ENCODE measurements around the gene TNFRSF6B. TPM values are rescaled to one million over a fixed set of nuclear protein-coding genes. Genes with fewer than 3 reads are reported as not detected.

TNFRSF6B gene
- total and polyA plus RNA-seq, 10 donors: 8.9 to 104 (median 31.0) TPM

DNA sequence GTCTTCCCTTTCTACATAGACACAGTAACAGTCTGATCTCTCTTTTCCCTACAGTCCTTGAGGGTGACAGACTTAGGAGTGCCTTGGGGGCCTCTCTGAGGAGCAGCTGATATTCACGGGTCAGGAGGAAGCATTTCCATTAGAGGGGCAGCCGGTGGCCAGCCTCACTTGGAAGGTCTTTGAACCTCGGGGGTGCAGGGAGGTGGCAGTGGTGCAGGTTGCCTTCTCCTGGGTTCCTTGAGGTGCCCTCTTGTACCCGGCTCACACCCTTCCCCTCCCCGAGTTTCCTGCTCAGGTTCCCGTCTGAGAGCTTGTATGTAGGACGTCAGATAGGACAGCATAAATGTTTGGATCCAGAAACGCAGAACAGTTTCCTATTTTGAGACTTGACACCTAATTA lies 35.8 kb upstream of the TNFRSF6B start:
- Histone ChIP-seq H3K4me1 (peaks cover 9 to 38% (median 27%) of the 10 kb centered on the region in 6 donors), H3K27me3 (replicated peaks in 1 of 7) (no peaks in the 10 kb centered on the region), H3K9me3 (no peaks in the 10 kb centered on the region), H3K36me3 (peaks cover 0 to 57% (median 33%) of the 10 kb centered on the region in 6 donors), H3K4me3 (no peak overlapping the region), H3K27ac (no peak overlapping the region)
- TF ChIP-seq POLR2A (IDR thresholded peaks at IDR 0.05): no peak
- TF ChIP-seq, protein P1, sequence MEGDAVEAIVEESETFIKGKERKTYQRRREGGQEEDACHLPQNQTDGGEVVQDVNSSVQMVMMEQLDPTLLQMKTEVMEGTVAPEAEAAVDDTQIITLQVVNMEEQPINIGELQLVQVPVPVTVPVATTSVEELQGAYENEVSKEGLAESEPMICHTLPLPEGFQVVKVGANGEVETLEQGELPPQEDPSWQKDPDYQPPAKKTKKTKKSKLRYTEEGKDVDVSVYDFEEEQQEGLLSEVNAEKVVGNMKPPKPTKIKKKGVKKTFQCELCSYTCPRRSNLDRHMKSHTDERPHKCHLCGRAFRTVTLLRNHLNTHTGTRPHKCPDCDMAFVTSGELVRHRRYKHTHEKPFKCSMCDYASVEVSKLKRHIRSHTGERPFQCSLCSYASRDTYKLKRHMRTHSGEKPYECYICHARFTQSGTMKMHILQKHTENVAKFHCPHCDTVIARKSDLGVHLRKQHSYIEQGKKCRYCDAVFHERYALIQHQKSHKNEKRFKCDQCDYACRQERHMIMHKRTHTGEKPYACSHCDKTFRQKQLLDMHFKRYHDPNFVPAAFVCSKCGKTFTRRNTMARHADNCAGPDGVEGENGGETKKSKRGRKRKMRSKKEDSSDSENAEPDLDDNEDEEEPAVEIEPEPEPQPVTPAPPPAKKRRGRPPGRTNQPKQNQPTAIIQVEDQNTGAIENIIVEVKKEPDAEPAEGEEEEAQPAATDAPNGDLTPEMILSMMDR (IDR thresholded peaks at IDR 0.05 in 8 of 11, conservative IDR thresholded peaks at IDR 0.05 in 3 of 11): no peak
- TF ChIP-seq POLR2AphosphoS5 (IDR thresholded peaks at IDR 0.05): no peak
- DNase-seq: no peak
- WGBS, 5 donors: 87 to 89% (median 88%) methylated on average over 8 of the region's 8 CpGs
- intact Hi-C loops (cut with DNase I; ENCODE audit: low total_unique reads): no loop called here

DNA sequence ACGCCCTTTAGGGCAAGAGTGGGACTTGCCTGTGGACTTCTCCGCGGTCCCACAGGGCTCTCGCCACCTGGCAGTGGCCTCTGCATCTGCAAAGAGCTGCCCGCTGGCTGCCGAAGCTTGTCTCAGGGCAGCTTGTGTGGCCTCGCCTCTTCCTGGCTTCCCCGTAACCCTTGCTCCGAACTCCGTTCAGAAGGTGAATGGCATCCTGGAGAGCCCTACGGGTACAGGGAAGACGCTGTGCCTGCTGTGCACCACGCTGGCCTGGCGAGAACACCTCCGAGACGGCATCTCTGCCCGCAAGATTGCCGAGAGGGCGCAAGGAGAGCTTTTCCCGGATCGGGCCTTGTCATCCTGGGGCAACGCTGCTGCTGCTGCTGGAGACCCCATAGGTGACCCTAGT lies 35.3 kb upstream of the TNFRSF6B start:
- intact Hi-C loops (cut with DNase I; ENCODE audit: low total_unique reads): no loop called here
- H3K9me3 ChIP-seq: no peaks in the 10 kb centered on the region
- H3K27me3 ChIP-seq (replicated peaks in 1 of 7): no peaks in the 10 kb centered on the region
- peaks cover 0 to 62% (median 37%) of the 10 kb centered on the region in 6 donors for H3K36me3 ChIP-seq
- no peak overlapping the region for H3K4me3 ChIP-seq
- peaks cover 9 to 38% (median 27%) of the 10 kb centered on the region in 6 donors for H3K4me1 ChIP-seq
- TF ChIP-seq, protein P1 (IDR thresholded peaks at IDR 0.05 in 8 of 11, conservative IDR thresholded peaks at IDR 0.05 in 3 of 11): no peak
- TF ChIP-seq POLR2AphosphoS5 (IDR thresholded peaks at IDR 0.05) (no peak), POLR2A (IDR thresholded peaks at IDR 0.05) (no peak)
- no peak overlapping the region for H3K27ac ChIP-seq
- no peak for DNase-seq
- 87 to 97% (median 95%) methylated on average over 12 to 22 of the region's 22 CpGs for WGBS, 5 donors

DNA sequence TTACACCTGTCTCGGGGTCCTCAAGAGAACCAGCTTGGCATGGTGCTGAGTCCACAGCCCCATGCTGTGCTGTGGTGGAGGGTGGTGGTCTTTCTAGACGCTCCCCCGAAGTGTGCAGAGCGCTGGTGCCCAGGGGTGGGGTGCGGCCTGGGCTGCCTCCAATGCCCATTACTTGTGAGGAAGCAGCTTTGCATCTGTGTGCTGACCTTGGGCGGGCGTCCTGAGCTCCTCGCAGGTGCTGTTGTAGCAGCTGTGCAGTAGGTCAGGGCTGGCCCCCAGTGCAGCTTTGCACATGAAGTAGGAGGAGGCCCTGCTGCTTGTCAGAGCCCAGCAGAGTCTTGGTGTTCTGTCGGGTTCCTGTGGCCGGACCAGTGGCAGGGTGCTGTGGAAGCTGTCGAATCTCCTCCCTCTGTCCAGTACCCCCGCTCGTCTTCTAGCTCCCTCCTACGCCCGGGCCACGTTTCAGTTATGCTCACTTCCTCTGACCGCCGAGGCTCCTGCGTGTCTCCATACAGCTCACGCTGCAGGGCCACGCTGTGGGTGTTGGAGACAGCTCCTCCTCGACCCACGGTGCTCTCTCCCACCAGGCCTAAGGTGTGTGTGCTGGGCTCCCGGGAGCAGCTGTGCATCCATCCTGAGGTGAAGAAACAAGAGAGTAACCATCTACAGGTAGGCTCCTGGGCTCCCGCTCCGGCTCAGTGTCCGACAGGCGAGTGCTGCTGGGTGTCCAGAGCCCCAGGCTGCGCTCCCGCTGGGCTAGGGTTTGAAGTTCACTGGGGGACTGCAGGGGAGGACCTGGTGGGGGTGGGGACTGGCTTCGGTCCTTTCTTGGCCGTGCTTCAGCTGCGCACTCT lies 34.3 kb upstream of the TNFRSF6B start:
- intact Hi-C loops (cut with DNase I; ENCODE audit: low total_unique reads): no loop called here
- peaks cover 0 to 71% (median 43%) of the 10 kb centered on the region in 6 donors for H3K36me3 ChIP-seq

GRCh38 chr20:63662813-63663189 lies 33.7 kb upstream of the TNFRSF6B start:
- TF ChIP-seq, protein P1 (IDR thresholded peaks at IDR 0.05 in 8 of 11, conservative IDR thresholded peaks at IDR 0.05 in 3 of 11): no peak
- no peak for TF ChIP-seq POLR2A (IDR thresholded peaks at IDR 0.05)
- TF ChIP-seq POLR2AphosphoS5 (IDR thresholded peaks at IDR 0.05): no peak
- no peaks in the 10 kb centered on the region for H3K9me3 ChIP-seq
- intact Hi-C loops (cut with DNase I; ENCODE audit: low total_unique reads): no loop called here
- no peaks in the 10 kb centered on the region for H3K27me3 ChIP-seq (replicated peaks in 1 of 7)
- H3K36me3 ChIP-seq: peaks cover 0 to 77% (median 49%) of the 10 kb centered on the region in 6 donors
- WGBS, 5 donors: 85 to 98% (median 94%) methylated on average over 8 to 9 of the region's 9 CpGs
- DNase-seq: no peak
- no peak overlapping the region for H3K4me3 ChIP-seq
- H3K4me1 ChIP-seq: peaks cover 5 to 28% (median 20%) of the 10 kb centered on the region in 6 donors
- H3K27ac ChIP-seq: no peak overlapping the region

More for the DNA sequence above, 34.3 kb upstream of the TNFRSF6B start:
- no peak overlapping the region for H3K4me3 ChIP-seq
- 89 to 96% (median 94%) methylated on average over 26 to 33 of the region's 33 CpGs for WGBS, 5 donors
- no peaks in the 10 kb centered on the region for H3K27me3 ChIP-seq (replicated peaks in 1 of 7)
- H3K4me1 ChIP-seq: peaks cover 9 to 34% (median 26%) of the 10 kb centered on the region in 6 donors
- TF ChIP-seq, protein P1 (IDR thresholded peaks at IDR 0.05 in 8 of 11, conservative IDR thresholded peaks at IDR 0.05 in 3 of 11): no peak
- TF ChIP-seq POLR2A (IDR thresholded peaks at IDR 0.05): no peak
- no peak for TF ChIP-seq POLR2AphosphoS5 (IDR thresholded peaks at IDR 0.05)
- no peaks in the 10 kb centered on the region for H3K9me3 ChIP-seq
- no peak for DNase-seq
- no peak overlapping the region for H3K27ac ChIP-seq
